Tibial artery (tissue), 4 donors: Measurements from ENCODE around the gene NOP14.
"Not testable (repeated sequence)": the region's sequence is repeated elsewhere in the genome, so short reads cannot be mapped to it uniquely, and the experiment has no call there.

Experiments
- DNase-seq, 2 donors: peaks; one replicate each; pipeline ENCODE4 v3.0.0-alpha.2; 2019
- H3K27ac ChIP-seq, 2 donors: fragments of 200-600 bp; sonication (generic) in 1 of 2; 1 replicate in 1 of 2; 2 replicates in 1 of 2; pipeline ENCODE4 v1.5.1; 2018 to 2019; ENCODE audit warnings: mild to moderate bottlenecking in 1 of 2
- H3K27me3 ChIP-seq, 2 donors: fragments of 200-600 bp; sonication (generic) in 1 of 2; one replicate each; pipeline versions ENCODE4 v1.5.1 to v1.6.0; 2016 to 2019
- H3K36me3 ChIP-seq, 3 donors: fragments of 200-600 bp; sonication (generic) in 2 of 3; one replicate each; pipeline ENCODE4 v1.5.1; 2016 to 2019; ENCODE audit warnings: mild to moderate bottlenecking in 2 of 3
- H3K4me1 ChIP-seq, 4 donors: fragments of 200-600 bp; sonication (generic) in 2 of 4; 1 replicate in 3 of 4; 2 replicates in 1 of 4; pipeline ENCODE4 v1.5.1; 2016 to 2019
- H3K4me3 ChIP-seq, 2 donors: fragments of 200-600 bp; sonication (generic) in 1 of 2; 1 replicate in 1 of 2; 2 replicates in 1 of 2; pipeline ENCODE4 v1.5.1; 2018 to 2019; ENCODE audit warnings: mild to moderate bottlenecking in 2 of 2
- H3K9me3 ChIP-seq, 3 donors: fragments of 200-600 bp; sonication (generic) in 1 of 3; one replicate each; pipeline ENCODE4 v1.5.1; 2016 to 2019
- intact Hi-C: fragments of 100-400 bp; cut with DNase I; formaldehyde crosslinking; loops from one replicate; pipeline ENCODE4 v1.15.0; 2023; ENCODE audit warnings: low total_unique reads
- TF ChIP-seq, protein P1 (sequence below), 2 experiments: fragments of 200-600 bp in 1 of 2; fragments of 450-650 bp in 1 of 2; IDR thresholded peaks; one replicate each; pipeline ENCODE4 v1.5.1; 2017 to 2019; ENCODE audit warnings: antibody characterized with exemption in 2 of 2, mild to moderate bottlenecking in 1 of 2, moderate library complexity in 1 of 2

NOP14 gene

GRCh38 chr4:2950221-2950989 lies 12.8 kb downstream of the NOP14 start:
- intact Hi-C loops, result no loop called here
- Histone ChIP-seq H3K4me1 (no peaks in the 10 kb centered on the region), H3K27ac (no peak overlapping the region), H3K4me3 (no peak overlapping the region), H3K36me3 (peaks cover 86 to 98% (median 93%) of the 10 kb centered on the region in 3 donors), H3K27me3 (no peaks in the 10 kb centered on the region), H3K9me3 (no peaks in the 10 kb centered on the region)
- TF ChIP-seq, protein P1, sequence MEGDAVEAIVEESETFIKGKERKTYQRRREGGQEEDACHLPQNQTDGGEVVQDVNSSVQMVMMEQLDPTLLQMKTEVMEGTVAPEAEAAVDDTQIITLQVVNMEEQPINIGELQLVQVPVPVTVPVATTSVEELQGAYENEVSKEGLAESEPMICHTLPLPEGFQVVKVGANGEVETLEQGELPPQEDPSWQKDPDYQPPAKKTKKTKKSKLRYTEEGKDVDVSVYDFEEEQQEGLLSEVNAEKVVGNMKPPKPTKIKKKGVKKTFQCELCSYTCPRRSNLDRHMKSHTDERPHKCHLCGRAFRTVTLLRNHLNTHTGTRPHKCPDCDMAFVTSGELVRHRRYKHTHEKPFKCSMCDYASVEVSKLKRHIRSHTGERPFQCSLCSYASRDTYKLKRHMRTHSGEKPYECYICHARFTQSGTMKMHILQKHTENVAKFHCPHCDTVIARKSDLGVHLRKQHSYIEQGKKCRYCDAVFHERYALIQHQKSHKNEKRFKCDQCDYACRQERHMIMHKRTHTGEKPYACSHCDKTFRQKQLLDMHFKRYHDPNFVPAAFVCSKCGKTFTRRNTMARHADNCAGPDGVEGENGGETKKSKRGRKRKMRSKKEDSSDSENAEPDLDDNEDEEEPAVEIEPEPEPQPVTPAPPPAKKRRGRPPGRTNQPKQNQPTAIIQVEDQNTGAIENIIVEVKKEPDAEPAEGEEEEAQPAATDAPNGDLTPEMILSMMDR (IDR thresholded peaks at IDR 0.05), result no peak
- no peak for DNase-seq

GRCh38 chr4:2949782-2950125 lies 13.5 kb downstream of the NOP14 start:
- no peak overlapping the region for H3K4me3 ChIP-seq
- no peak overlapping the region for H3K27ac ChIP-seq
- TF ChIP-seq, protein P1 (IDR thresholded peaks at IDR 0.05), result no peak
- peaks cover 92 to 100% (median 96%) of the 10 kb centered on the region in 3 donors for H3K36me3 ChIP-seq
- no peaks in the 10 kb centered on the region for H3K27me3 ChIP-seq
- intact Hi-C loops, result loop anchor here (5.0 kb wide), 1 partner anchor 262 kb away; no protein-coding TSS in a partner anchor
- no peak for DNase-seq
- H3K4me1 ChIP-seq, result no peaks in the 10 kb centered on the region
- H3K9me3 ChIP-seq, result no peaks in the 10 kb centered on the region

- no peak overlapping the region for H3K4me3 ChIP-seq
- DNase-seq, result no peak
- TF ChIP-seq, protein P1 (IDR thresholded peaks at IDR 0.05), result no peak
- H3K4me1 ChIP-seq, result no peaks in the 10 kb centered on the region
- H3K36me3 ChIP-seq, result peaks cover 91 to 100% (median 96%) of the 10 kb centered on the region in 3 donors
- no peaks in the 10 kb centered on the region for H3K9me3 ChIP-seq
- no peak overlapping the region for H3K27ac ChIP-seq
- no peaks in the 10 kb centered on the region for H3K27me3 ChIP-seq
- intact Hi-C loops, result loop anchor here (5.0 kb wide), 1 partner anchor 262 kb away; no protein-coding TSS in a partner anchor
These were observed 14.1 kb downstream of the NOP14 start for GRCh38 chr4:2948895-2949781.

- Histone ChIP-seq H3K27ac (no peak overlapping the region), H3K36me3 (peaks cover 92 to 100% (median 96%) of the 10 kb centered on the region in 3 donors), H3K9me3 (no peaks in the 10 kb centered on the region), H3K4me3 (no peak overlapping the region), H3K27me3 (no peaks in the 10 kb centered on the region), H3K4me1 (no peaks in the 10 kb centered on the region)
- DNase-seq, result no peak
- TF ChIP-seq, protein P1 (IDR thresholded peaks at IDR 0.05), result no peak
- intact Hi-C loops, result loop anchor here (5.0 kb wide), 1 partner anchor 261 kb away; no protein-coding TSS in a partner anchor
These were observed 15.3 kb downstream of the NOP14 start for GRCh38 chr4:2947926-2948325.

DNA sequence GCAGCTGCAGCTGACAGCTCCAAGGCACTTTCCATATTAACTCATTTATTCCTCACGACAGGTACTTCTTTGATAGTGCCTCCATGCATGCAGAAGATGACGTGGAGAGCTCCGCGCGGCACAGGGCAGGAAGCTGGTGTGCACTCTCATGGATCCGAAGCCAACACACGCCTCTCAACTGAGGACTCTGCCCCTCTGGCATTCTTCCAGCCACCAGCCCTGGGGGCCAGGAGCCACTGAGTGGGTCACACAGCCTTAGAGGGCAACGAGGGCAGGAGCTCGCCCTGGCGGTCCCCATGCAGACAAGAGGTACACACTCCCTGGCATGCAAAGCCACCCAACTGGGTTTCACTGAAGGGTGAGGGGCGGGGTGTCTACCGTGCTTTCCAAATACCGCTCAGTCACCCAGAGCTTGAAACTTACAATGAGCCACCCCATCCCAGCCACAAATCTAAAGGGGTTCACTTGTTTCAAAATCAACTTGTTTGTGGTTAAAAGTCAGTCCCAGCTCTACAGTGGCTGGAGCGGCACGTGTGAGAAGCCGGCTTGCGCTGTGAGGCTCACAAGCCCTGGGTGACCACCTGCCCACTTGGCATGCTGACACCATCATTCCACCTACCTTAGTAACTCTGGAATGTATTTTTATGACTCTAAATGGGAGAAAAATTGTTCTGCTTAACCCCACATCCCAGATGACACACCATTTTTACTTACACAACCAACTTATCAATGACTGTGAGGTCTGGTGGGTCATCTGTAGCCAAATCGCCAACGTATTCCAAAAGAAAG lies 16.2 kb downstream of the NOP14 start:
- intact Hi-C loops, result loop anchor here (5.0 kb wide), 1 partner anchor 260 kb away; no protein-coding TSS in a partner anchor
- Histone ChIP-seq H3K27ac (no peak overlapping the region), H3K4me1 (no peaks in the 10 kb centered on the region), H3K27me3 (no peaks in the 10 kb centered on the region), H3K9me3 (no peaks in the 10 kb centered on the region), H3K36me3 (peaks cover 88 to 100% (median 96%) of the 10 kb centered on the region in 3 donors), H3K4me3 (no peak overlapping the region)
- TF ChIP-seq, protein P1 (IDR thresholded peaks at IDR 0.05), result no peak
- no peak for DNase-seq

GRCh38 chr4:2945619-2946604 lies 17.3 kb downstream of the NOP14 start:
- peaks cover 87 to 100% (median 96%) of the 10 kb centered on the region in 3 donors for H3K36me3 ChIP-seq
- not testable (repeated sequence) for H3K9me3 ChIP-seq, H3K27ac ChIP-seq, DNase-seq, H3K4me1 ChIP-seq, H3K27me3 ChIP-seq, H3K4me3 ChIP-seq
- intact Hi-C loops, result loop anchor here (5.0 kb wide), 1 partner anchor 259 kb away; no protein-coding TSS in a partner anchor
